PC-3 (cell line): ENCODE results near the gene LRCH1.
"Not testable (repeated sequence)": the region's sequence is repeated elsewhere in the genome, so short reads cannot be mapped to it uniquely, and the experiment has no call there.

ENCODE experiments used
- EZH2 ChIP-seq: fragments of 300-600 bp; sonication (generic); IDR thresholded peaks from one replicate; pipeline ENCODE4 v1.6.1; 2017; ENCODE audit warnings: antibody characterized with exemption, mild to moderate bottlenecking, low read length; ENCODE audit not compliant: unreplicated experiment
- EZH2phosphoT487 ChIP-seq: fragments of 300-600 bp; sonication (generic); IDR thresholded peaks from 2 replicates; pipeline ENCODE4 v1.6.1; 2018; ENCODE audit warnings: mild to moderate bottlenecking, antibody characterized with exemption, low read length, borderline replicate concordance
- TF ChIP-seq, protein P1 (sequence below): fragments of 300-600 bp; sonication (generic); conservative IDR thresholded peaks from 2 replicates; pipeline ENCODE4 v1.5.1; 2017; ENCODE audit warnings: antibody characterized with exemption, low read depth, mild to moderate bottlenecking, low read length

- TF ChIP-seq, protein P1, sequence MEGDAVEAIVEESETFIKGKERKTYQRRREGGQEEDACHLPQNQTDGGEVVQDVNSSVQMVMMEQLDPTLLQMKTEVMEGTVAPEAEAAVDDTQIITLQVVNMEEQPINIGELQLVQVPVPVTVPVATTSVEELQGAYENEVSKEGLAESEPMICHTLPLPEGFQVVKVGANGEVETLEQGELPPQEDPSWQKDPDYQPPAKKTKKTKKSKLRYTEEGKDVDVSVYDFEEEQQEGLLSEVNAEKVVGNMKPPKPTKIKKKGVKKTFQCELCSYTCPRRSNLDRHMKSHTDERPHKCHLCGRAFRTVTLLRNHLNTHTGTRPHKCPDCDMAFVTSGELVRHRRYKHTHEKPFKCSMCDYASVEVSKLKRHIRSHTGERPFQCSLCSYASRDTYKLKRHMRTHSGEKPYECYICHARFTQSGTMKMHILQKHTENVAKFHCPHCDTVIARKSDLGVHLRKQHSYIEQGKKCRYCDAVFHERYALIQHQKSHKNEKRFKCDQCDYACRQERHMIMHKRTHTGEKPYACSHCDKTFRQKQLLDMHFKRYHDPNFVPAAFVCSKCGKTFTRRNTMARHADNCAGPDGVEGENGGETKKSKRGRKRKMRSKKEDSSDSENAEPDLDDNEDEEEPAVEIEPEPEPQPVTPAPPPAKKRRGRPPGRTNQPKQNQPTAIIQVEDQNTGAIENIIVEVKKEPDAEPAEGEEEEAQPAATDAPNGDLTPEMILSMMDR = not testable (repeated sequence)
- not testable (repeated sequence) for TF ChIP-seq EZH2, EZH2phosphoT487
Observed at GRCh38 chr13:46517748-46518147, 35.2 kb upstream of the LRCH1 start.
